Stimulated activated CD4-positive, alpha-beta T cell treated with anti-CD3 and anti-CD28 coated beads, Interleukin-1b, Interleukin-23, amount 100 ng/mL, for 24 hours (primary cell): Measurements from ENCODE around the gene RPL18A.

Experiments used
- DNase-seq, 4 experiments: peaks; one replicate each; pipeline ENCODE4 v3.0.0-alpha.2; 2020; ENCODE audit warnings: low read depth in 4 of 4, low spot score in 1 of 4

The RPL18A gene

GRCh38 chr19:17841810-17842662, 17.7 kb upstream of the RPL18A start:
- peak in 2 of 4 experiments; percentile 61 to 79 for DNase-seq

- no peak for DNase-seq
Measured at GRCh38 chr19:17842663-17843291, 16.9 kb upstream of the RPL18A start.

GRCh38 chr19:17843292-17843827, 16.4 kb upstream of the RPL18A start:
- DNase-seq: no peak

- no peak for DNase-seq
Measured at GRCh38 chr19:17843908-17844490, 15.7 kb upstream of the RPL18A start.

GRCh38 chr19:17846146-17846545, 13.6 kb upstream of the RPL18A start:
- DNase-seq: no peak

- peak; percentile 73 to 86 (median 82) for DNase-seq
Measured at GRCh38 chr19:17847538-17848366, 12.0 kb upstream of the RPL18A start, which contains the start of gene JAK3. TSS of gene JAK3 (minus strand) at chr19:17847982. CDS start at chr19:17844417, 3,565 bp downstream.

- DNase-seq: no peak
Measured at GRCh38 chr19:17848595-17849292, 11.0 kb upstream of the RPL18A start.

GRCh38 chr19:17854061-17854460, 5.6 kb upstream of the RPL18A start:
- no peak for DNase-seq

- peak; percentile 87 to 95 (median 90) for DNase-seq
Measured at GRCh38 chr19:17855280-17856152, 4.2 kb upstream of the RPL18A start.

- no peak for DNase-seq
Measured at GRCh38 chr19:17860331-17860992, 752 bp downstream of the RPL18A start.

- no peak for DNase-seq
Measured at GRCh38 chr19:17860993-17861360, 1.3 kb downstream of the RPL18A start.

- no peak for DNase-seq
Measured at GRCh38 chr19:17861542-17862402, 2.1 kb downstream of the RPL18A start.

- no peak for DNase-seq
Measured at GRCh38 chr19:17862711-17863519, 3.2 kb downstream of the RPL18A start.

GRCh38 chr19:17863520-17864182, 3.9 kb downstream of the RPL18A start:
- DNase-seq: no peak

GRCh38 chr19:17865364-17866311, 5.9 kb downstream of the RPL18A start:
- no peak for DNase-seq
